Stimulated activated CD8-positive, alpha-beta memory T cell treated with anti-CD3 and anti-CD28 coated beads, Interleukin-15, amount 100 ng/mL, for 4 hours (primary cell): ENCODE data around the gene PSMB8.

Source experiments
- DNase-seq, 2 donors: peaks; one replicate each; pipeline ENCODE4 v3.0.0-alpha.2; 2020; ENCODE audit warnings: low read depth in 2 of 2

Gene PSMB8

GRCh38 chr6:32857156-32857891 is 13.5 kb upstream of the PSMB8 start:
- DNase-seq = no peak

- no peak for DNase-seq
Observed at GRCh38 chr6:32855467-32856174, 11.8 kb upstream of the PSMB8 start.

GRCh38 chr6:32854376-32855178 is 10.7 kb upstream of the PSMB8 start:
- DNase-seq = peak; percentile 36 to 71

- DNase-seq = peak; percentile 90 to 97
Observed at GRCh38 chr6:32853541-32854375, 9.9 kb upstream of the PSMB8 start, which contains the start of the genes PSMB9 and TAP1. PSMB9 (plus strand) TSS chr6:32854192; CDS start chr6:32854230, 38 bp downstream. TAP1 (minus strand) TSS chr6:32853704; CDS start chr6:32853636, 68 bp downstream.

GRCh38 chr6:32852844-32853540 is 9.1 kb upstream of the PSMB8 start:
- peak in 1 of 2 donors; percentile 43 for DNase-seq

GRCh38 chr6:32852018-32852843 is 8.4 kb upstream of the PSMB8 start:
- no peak for DNase-seq

GRCh38 chr6:32851025-32851424 is 7.2 kb upstream of the PSMB8 start:
- DNase-seq = no peak

GRCh38 chr6:32849126-32849525 is 5.3 kb upstream of the PSMB8 start:
- no peak for DNase-seq

GRCh38 chr6:32847795-32848194 is 3.9 kb upstream of the PSMB8 start:
- no peak for DNase-seq

GRCh38 chr6:32847004-32847403 is 3.2 kb upstream of the PSMB8 start:
- no peak for DNase-seq

GRCh38 chr6:32845384-32845884 is 1.6 kb upstream of the PSMB8 start:
- DNase-seq = peak in 1 of 2 donors; percentile 23

GRCh38 chr6:32844839-32845383 is 1.1 kb upstream of the PSMB8 start:
- no peak for DNase-seq

GRCh38 chr6:32843331-32843978 is 392 bp downstream of the PSMB8 start:
- DNase-seq = no peak

GRCh38 chr6:32842690-32843089 is 1.2 kb downstream of the PSMB8 start:
- no peak for DNase-seq

- DNase-seq = no peak
Observed at GRCh38 chr6:32842021-32842650, 1.7 kb downstream of the PSMB8 start.

GRCh38 chr6:32840604-32841246 is 3.1 kb downstream of the PSMB8 start:
- DNase-seq = no peak

- DNase-seq = no peak
Observed at GRCh38 chr6:32839356-32839755, 4.5 kb downstream of the PSMB8 start.
